ENCODE measurements around the gene EEIG2.

- no peak for TF ChIP-seq HNRNPLL (IDR thresholded peaks at IDR 0.05; ENCODE audit: low read depth, low read length, poor library complexity, severe bottlenecking)
- TF ChIP-seq FOSL1 (tag; conservative IDR thresholded peaks at IDR 0.05) = no peak
- TF ChIP-seq MAX (CRISPR knock-in tag; IDR thresholded peaks at IDR 0.05) = no peak
- TF ChIP-seq ZNF121 (CRISPR knock-in tag; conservative IDR thresholded peaks at IDR 0.05) = no peak
- TF ChIP-seq ZNF280A (IDR thresholded peaks at IDR 0.05; ENCODE audit: low read depth, partially characterized antibody) = no peak
- TF ChIP-seq AFF1 (IDR thresholded peaks at IDR 0.05; ENCODE audit: low read depth in 1 of 2, partially characterized antibody in 2 of 2) = no peak
- TF ChIP-seq RAD21 (CRISPR knock-in tag; conservative IDR thresholded peaks at IDR 0.05 in 1 of 2, IDR thresholded peaks at IDR 0.05 in 1 of 2) = no peak
- no peak for TF ChIP-seq EZH2 (IDR thresholded peaks at IDR 0.05; ENCODE audit: borderline replicate concordance, low read depth, low read length)
- TF ChIP-seq MEIS2 (IDR thresholded peaks at IDR 0.05; ENCODE audit: partially characterized antibody) = no peak
- no peak for TF ChIP-seq YY1 (IDR thresholded peaks at IDR 0.05; ENCODE audit: borderline replicate concordance in 1 of 3, control insufficient read depth in 1 of 3, extremely low read depth in 1 of 3, insufficient read depth in 3 of 3, insufficient read length in 1 of 3, insufficient replicate concordance in 2 of 3, low read depth in 1 of 3, low read length in 2 of 3)
- TF ChIP-seq TCF3 (CRISPR knock-in tag; IDR thresholded peaks at IDR 0.05) = no peak
- TF ChIP-seq CC2D1A (IDR thresholded peaks at IDR 0.05) = no peak
- no peak for TF ChIP-seq EGR1 (conservative IDR thresholded peaks at IDR 0.05)
Observed at GRCh38 chr1:108560874-108561459, 1.1 kb downstream of the EEIG2 start.

All from K562 (cell line).